SK-N-MC (cell line): Measurements from ENCODE around the gene PDZRN3.

Experiments
- EZH2 ChIP-seq: fragments of 200-600 bp; sonication (generic); IDR thresholded peaks from one replicate; pipeline ENCODE4 v1.6.1; 2017; ENCODE audit warnings: antibody characterized with exemption
- POLR2AphosphoS5 ChIP-seq: IDR thresholded peaks from 2 replicates; pipeline ENCODE4 v1.6.1; 2012; ENCODE audit warnings: mild to moderate bottlenecking, low read depth, low read length, borderline replicate concordance

GRCh38 chr3:73442152-73442551 lies 182.6 kb downstream of the PDZRN3 start:
- TF ChIP-seq POLR2AphosphoS5, result no peak
- no peak for TF ChIP-seq EZH2
